H1 (cell line): ENCODE data around the gene NARS2. TPM values are rescaled to one million over a fixed set of nuclear protein-coding genes. Genes with fewer than 3 reads are reported as not detected.

Source experiments
- BCL11A ChIP-seq, 2 experiments: IDR thresholded peaks; one replicate each; pipeline ENCODE4 v1.6.1; 2011; ENCODE audit warnings: low read depth in 2 of 2, low read length in 2 of 2, mild to moderate bottlenecking in 2 of 2
- GABPA ChIP-seq: IDR thresholded peaks from 2 replicates; pipeline ENCODE4 v1.6.1; 2011; ENCODE audit warnings: mild to moderate bottlenecking, low read length, moderate library complexity, borderline replicate concordance; ENCODE audit not compliant: insufficient read depth
- KDM4A ChIP-seq: IDR thresholded peaks from one replicate; pipeline ENCODE4 v1.7.1; 2012; ENCODE audit warnings: low read depth, mild to moderate bottlenecking, moderate library complexity, low read length, inconsistent platforms; ENCODE audit not compliant: severe bottlenecking
- SIN3A ChIP-seq, 2 experiments: IDR thresholded peaks in 1 of 2; conservative IDR thresholded peaks in 1 of 2; 2 replicates each; pipeline ENCODE4 v1.6.1; 2011 to 2012; ENCODE audit warnings: low read length in 2 of 2, improper control_type of control experiment in 1 of 2, low read depth in 1 of 2, mild to moderate bottlenecking in 1 of 2
- YY1 ChIP-seq: IDR thresholded peaks from 2 replicates; pipeline ENCODE4 v1.6.1; 2011; ENCODE audit warnings: low read depth, mild to moderate bottlenecking, low read length
- polyA plus RNA-seq, 7 experiments: library from polyadenylated mRNA; depleted of rRNA in 3 of 7; stranded (reverse) in 5 of 7; unstranded in 2 of 7; fragments of >200 nt in 5 of 7; fragments of 200-250 nt in 2 of 7; gene quantifications; 1 replicate in 5 of 7; 2 replicates in 1 of 7; 4 replicates in 1 of 7; pipeline versions ENCODE4 v1.2.1 to v1.2.3, GENCODE V29; 2011 to 2013; ENCODE audit warnings: missing spikeins in 2 of 7, mixed read lengths in 2 of 7
- total RNA-seq: library from RNA; stranded (reverse); fragmentation: NEBNext Ultra II Directional; extraction: Animal tissue kit (Norgen Biotek cat#: 25700); gene quantifications from 2 replicates; pipeline ENCODE4 v1.2.1, GENCODE V29; 2021
- TF ChIP-seq, protein P1 (sequence below): fragments of 300-600 bp; sonication (generic); IDR thresholded peaks from 2 replicates; pipeline ENCODE4 v1.7.1; 2012; ENCODE audit warnings: low read length, moderate library complexity, mild to moderate bottlenecking, inconsistent platforms; ENCODE audit not compliant: insufficient replicate concordance
- TF ChIP-seq, protein P2 (sequence below): IDR thresholded peaks from 2 replicates; pipeline ENCODE4 v1.6.1; 2012; ENCODE audit warnings: low read length, inconsistent platforms

NARS2 gene
- total and polyA plus RNA-seq, 2 of the 8 experiments (the other 6 are each of a cell fraction or from before 2014, with no cell fraction given), result 26.2 to 51.6 TPM

DNA sequence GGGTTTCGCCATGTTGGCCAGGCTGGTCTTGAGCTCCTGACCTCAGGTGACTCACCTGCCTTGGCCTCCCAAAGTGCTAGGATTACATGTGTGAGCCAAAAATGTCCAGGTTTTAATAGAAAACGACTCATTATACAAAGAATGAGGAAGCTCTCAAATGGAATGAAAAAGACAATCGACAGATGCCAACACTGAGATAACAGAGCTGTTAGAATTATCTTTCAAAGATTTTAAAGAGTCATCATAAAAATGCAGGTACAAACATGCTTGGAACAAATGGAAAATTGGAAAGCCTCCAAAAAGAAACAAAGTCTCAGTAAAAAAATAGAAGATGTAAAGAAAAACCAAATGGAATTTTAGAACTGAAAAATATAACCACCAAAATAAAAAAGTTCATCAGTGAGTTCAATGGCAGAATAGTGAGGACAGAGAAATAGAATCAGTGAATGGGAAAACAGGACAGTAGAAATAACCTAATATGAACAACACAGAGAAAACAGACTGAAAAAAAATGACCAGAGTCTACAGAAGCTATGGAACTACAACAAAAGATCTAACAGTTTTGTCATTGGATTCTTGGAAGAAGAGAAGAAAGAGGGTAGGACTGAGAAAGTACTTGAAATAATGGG lies 168.0 kb downstream of the NARS2 start (continued):
- TF ChIP-seq, protein P1, sequence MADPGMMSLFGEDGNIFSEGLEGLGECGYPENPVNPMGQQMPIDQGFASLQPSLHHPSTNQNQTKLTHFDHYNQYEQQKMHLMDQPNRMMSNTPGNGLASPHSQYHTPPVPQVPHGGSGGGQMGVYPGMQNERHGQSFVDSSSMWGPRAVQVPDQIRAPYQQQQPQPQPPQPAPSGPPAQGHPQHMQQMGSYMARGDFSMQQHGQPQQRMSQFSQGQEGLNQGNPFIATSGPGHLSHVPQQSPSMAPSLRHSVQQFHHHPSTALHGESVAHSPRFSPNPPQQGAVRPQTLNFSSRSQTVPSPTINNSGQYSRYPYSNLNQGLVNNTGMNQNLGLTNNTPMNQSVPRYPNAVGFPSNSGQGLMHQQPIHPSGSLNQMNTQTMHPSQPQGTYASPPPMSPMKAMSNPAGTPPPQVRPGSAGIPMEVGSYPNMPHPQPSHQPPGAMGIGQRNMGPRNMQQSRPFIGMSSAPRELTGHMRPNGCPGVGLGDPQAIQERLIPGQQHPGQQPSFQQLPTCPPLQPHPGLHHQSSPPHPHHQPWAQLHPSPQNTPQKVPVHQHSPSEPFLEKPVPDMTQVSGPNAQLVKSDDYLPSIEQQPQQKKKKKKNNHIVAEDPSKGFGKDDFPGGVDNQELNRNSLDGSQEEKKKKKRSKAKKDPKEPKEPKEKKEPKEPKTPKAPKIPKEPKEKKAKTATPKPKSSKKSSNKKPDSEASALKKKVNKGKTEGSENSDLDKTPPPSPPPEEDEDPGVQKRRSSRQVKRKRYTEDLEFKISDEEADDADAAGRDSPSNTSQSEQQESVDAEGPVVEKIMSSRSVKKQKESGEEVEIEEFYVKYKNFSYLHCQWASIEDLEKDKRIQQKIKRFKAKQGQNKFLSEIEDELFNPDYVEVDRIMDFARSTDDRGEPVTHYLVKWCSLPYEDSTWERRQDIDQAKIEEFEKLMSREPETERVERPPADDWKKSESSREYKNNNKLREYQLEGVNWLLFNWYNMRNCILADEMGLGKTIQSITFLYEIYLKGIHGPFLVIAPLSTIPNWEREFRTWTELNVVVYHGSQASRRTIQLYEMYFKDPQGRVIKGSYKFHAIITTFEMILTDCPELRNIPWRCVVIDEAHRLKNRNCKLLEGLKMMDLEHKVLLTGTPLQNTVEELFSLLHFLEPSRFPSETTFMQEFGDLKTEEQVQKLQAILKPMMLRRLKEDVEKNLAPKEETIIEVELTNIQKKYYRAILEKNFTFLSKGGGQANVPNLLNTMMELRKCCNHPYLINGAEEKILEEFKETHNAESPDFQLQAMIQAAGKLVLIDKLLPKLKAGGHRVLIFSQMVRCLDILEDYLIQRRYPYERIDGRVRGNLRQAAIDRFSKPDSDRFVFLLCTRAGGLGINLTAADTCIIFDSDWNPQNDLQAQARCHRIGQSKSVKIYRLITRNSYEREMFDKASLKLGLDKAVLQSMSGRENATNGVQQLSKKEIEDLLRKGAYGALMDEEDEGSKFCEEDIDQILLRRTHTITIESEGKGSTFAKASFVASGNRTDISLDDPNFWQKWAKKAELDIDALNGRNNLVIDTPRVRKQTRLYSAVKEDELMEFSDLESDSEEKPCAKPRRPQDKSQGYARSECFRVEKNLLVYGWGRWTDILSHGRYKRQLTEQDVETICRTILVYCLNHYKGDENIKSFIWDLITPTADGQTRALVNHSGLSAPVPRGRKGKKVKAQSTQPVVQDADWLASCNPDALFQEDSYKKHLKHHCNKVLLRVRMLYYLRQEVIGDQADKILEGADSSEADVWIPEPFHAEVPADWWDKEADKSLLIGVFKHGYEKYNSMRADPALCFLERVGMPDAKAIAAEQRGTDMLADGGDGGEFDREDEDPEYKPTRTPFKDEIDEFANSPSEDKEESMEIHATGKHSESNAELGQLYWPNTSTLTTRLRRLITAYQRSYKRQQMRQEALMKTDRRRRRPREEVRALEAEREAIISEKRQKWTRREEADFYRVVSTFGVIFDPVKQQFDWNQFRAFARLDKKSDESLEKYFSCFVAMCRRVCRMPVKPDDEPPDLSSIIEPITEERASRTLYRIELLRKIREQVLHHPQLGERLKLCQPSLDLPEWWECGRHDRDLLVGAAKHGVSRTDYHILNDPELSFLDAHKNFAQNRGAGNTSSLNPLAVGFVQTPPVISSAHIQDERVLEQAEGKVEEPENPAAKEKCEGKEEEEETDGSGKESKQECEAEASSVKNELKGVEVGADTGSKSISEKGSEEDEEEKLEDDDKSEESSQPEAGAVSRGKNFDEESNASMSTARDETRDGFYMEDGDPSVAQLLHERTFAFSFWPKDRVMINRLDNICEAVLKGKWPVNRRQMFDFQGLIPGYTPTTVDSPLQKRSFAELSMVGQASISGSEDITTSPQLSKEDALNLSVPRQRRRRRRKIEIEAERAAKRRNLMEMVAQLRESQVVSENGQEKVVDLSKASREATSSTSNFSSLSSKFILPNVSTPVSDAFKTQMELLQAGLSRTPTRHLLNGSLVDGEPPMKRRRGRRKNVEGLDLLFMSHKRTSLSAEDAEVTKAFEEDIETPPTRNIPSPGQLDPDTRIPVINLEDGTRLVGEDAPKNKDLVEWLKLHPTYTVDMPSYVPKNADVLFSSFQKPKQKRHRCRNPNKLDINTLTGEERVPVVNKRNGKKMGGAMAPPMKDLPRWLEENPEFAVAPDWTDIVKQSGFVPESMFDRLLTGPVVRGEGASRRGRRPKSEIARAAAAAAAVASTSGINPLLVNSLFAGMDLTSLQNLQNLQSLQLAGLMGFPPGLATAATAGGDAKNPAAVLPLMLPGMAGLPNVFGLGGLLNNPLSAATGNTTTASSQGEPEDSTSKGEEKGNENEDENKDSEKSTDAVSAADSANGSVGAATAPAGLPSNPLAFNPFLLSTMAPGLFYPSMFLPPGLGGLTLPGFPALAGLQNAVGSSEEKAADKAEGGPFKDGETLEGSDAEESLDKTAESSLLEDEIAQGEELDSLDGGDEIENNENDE, result no peak
- no peak for TF ChIP-seq BCL11A (IDR thresholded peaks at IDR 0.05; ENCODE audit: low read depth in 2 of 2, low read length in 2 of 2)
- TF ChIP-seq YY1, result no peak
- no peak for TF ChIP-seq KDM4A
- TF ChIP-seq SIN3A (conservative IDR thresholded peaks at IDR 0.05 in 1 of 2, IDR thresholded peaks at IDR 0.05 in 1 of 2; ENCODE audit: low read depth in 1 of 2, low read length in 2 of 2), result no peak
- TF ChIP-seq, protein P2, sequence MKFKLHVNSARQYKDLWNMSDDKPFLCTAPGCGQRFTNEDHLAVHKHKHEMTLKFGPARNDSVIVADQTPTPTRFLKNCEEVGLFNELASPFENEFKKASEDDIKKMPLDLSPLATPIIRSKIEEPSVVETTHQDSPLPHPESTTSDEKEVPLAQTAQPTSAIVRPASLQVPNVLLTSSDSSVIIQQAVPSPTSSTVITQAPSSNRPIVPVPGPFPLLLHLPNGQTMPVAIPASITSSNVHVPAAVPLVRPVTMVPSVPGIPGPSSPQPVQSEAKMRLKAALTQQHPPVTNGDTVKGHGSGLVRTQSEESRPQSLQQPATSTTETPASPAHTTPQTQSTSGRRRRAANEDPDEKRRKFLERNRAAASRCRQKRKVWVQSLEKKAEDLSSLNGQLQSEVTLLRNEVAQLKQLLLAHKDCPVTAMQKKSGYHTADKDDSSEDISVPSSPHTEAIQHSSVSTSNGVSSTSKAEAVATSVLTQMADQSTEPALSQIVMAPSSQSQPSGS, result no peak
- no peak for TF ChIP-seq GABPA
- TF ChIP-seq, all 59 proteins: peak for 0
